ENCODE measurements around the gene XIRP2.

GRCh38 chr2:167209784-167210183, 321.5 kb downstream of the XIRP2 start:
- TF ChIP-seq CTCF (IDR thresholded peaks at IDR 0.05 in 2 of 3, conservative IDR thresholded peaks at IDR 0.05 in 1 of 3; ENCODE audit: borderline replicate concordance in 1 of 3, insufficient read depth in 1 of 3, low read depth in 2 of 3, low read length in 2 of 3) (no peak), EZH2phosphoT487 (IDR thresholded peaks at IDR 0.05; ENCODE audit: borderline replicate concordance) (no peak), REST (IDR thresholded peaks at IDR 0.05; ENCODE audit: low read depth) (no peak), SP1 (IDR thresholded peaks at IDR 0.05; ENCODE audit: low read depth) (no peak), SRF (IDR thresholded peaks at IDR 0.05; ENCODE audit: low read depth) (no peak), ATF3 (IDR thresholded peaks at IDR 0.05) (no peak), POLR2A (IDR thresholded peaks at IDR 0.05; ENCODE audit: borderline replicate concordance, extremely low read depth, insufficient read depth, insufficient read length) (no peak), POLR2AphosphoS5 (IDR thresholded peaks at IDR 0.05; ENCODE audit: low read depth, low read length) (no peak), SIN3A (IDR thresholded peaks at IDR 0.05; ENCODE audit: low read depth) (no peak)
